ENCODE data around the gene L3MBTL4. TPM values are rescaled to one million over a fixed set of nuclear protein-coding genes. Genes with fewer than 3 reads are reported as not detected.

The L3MBTL4 gene
- total RNA-seq, 1 experiment from 2014 or later: not detected

GRCh38 chr18:6389005-6389404, 25.7 kb downstream of the L3MBTL4 start:
- POLR2A ChIA-PET: no interaction called here
- H2AFZ ChIP-seq (ENCODE audit: low read depth, low read length, poor library complexity, severe bottlenecking): no peak overlapping the region
- ATAC-seq: no peak
- no peaks in the 10 kb centered on the region for H3K79me2 ChIP-seq (ENCODE audit: insufficient read depth, low read length)
- no peaks in the 10 kb centered on the region for H3K36me3 ChIP-seq (ENCODE audit: control insufficient read depth in 1 of 2, insufficient read depth in 2 of 2, low read length in 2 of 2)
- H3K4me2 ChIP-seq (ENCODE audit: low read length): no peak overlapping the region
- H4K20me1 ChIP-seq (ENCODE audit: insufficient read depth): no peaks in the 10 kb centered on the region
- RAD21 ChIA-PET (ENCODE audit: low non-redundant PET in 1 of 2, low total read pairs in 2 of 2, uncharacterized antibody in 2 of 2, unreplicated experiment in 2 of 2): no interaction called here
- no peaks in the 10 kb centered on the region for H3K27me3 ChIP-seq (ENCODE audit: insufficient read depth, low read length)
- no TSS peak for BruUV-seq (replicated peaks)
- TF ChIP-seq EZH2phosphoT487 (IDR thresholded peaks at IDR 0.05; ENCODE audit: borderline replicate concordance) (no peak), REST (IDR thresholded peaks at IDR 0.05; ENCODE audit: low read depth) (no peak), ATF3 (IDR thresholded peaks at IDR 0.05) (no peak), RAD21 (IDR thresholded peaks at IDR 0.05; ENCODE audit: low read depth) (no peak)
- H3K9ac ChIP-seq (ENCODE audit: low read length): no peak overlapping the region
- no peaks in the 10 kb centered on the region for H3K9me2 ChIP-seq (ENCODE audit: insufficient read depth)
- peaks cover 17 to 22% of the 10 kb centered on the region in 2 experiments; a peak in 3 of 4 replicates for H3K9me3 ChIP-seq (ENCODE audit: control insufficient read depth in 1 of 2, insufficient read depth in 1 of 2, low read depth in 1 of 2, low read length in 2 of 2)
- DNase-seq (ENCODE audit: low read depth, low spot score): no peak
- H3K4me3 ChIP-seq (replicated peaks in 1 of 2; ENCODE audit: low read depth in 1 of 2, low read length in 2 of 2): no peak overlapping the region
- H3K4me1 ChIP-seq (ENCODE audit: control insufficient read depth in 1 of 2, insufficient read depth in 2 of 2, low read length in 2 of 2): no peaks in the 10 kb centered on the region
- CTCF ChIA-PET: no interaction called here
- H3K27ac ChIP-seq (ENCODE audit: low read depth, low read length): no peak overlapping the region
- intact Hi-C loops (cut with micrococcal nuclease): no loop called here

- Histone ChIP-seq H3K27me3 (ENCODE audit: insufficient read depth, low read length) (no peaks in the 10 kb centered on the region), H3K4me3 (replicated peaks in 1 of 2; ENCODE audit: low read depth in 1 of 2, low read length in 2 of 2) (no peak overlapping the region), H3K36me3 (ENCODE audit: control insufficient read depth in 1 of 2, insufficient read depth in 2 of 2, low read length in 2 of 2) (no peaks in the 10 kb centered on the region), H3K4me1 (ENCODE audit: control insufficient read depth in 1 of 2, insufficient read depth in 2 of 2, low read length in 2 of 2) (no peaks in the 10 kb centered on the region), H3K79me2 (ENCODE audit: insufficient read depth, low read length) (no peaks in the 10 kb centered on the region), H4K20me1 (ENCODE audit: insufficient read depth) (no peaks in the 10 kb centered on the region), H3K9ac (ENCODE audit: low read length) (no peak overlapping the region), H2AFZ (ENCODE audit: low read depth, low read length, poor library complexity, severe bottlenecking) (no peak overlapping the region), H3K9me3 (ENCODE audit: control insufficient read depth in 1 of 2, insufficient read depth in 1 of 2, low read depth in 1 of 2, low read length in 2 of 2) (peaks cover 9 to 16% of the 10 kb centered on the region in 2 experiments; a peak in 2 of 4 replicates), H3K9me2 (ENCODE audit: insufficient read depth) (no peaks in the 10 kb centered on the region), H3K27ac (ENCODE audit: low read depth, low read length) (no peak overlapping the region), H3K4me2 (ENCODE audit: low read length) (no peak overlapping the region)
- RAD21 ChIA-PET (ENCODE audit: low non-redundant PET in 1 of 2, low total read pairs in 2 of 2, uncharacterized antibody in 2 of 2, unreplicated experiment in 2 of 2): no interaction called here
- CTCF ChIA-PET: no interaction called here
- intact Hi-C loops (cut with micrococcal nuclease): no loop called here
- ATAC-seq (no peak), DNase-seq (ENCODE audit: low read depth, low spot score) (no peak)
- BruUV-seq (replicated peaks): no TSS peak
- POLR2A ChIA-PET: no interaction called here
- no peak for TF ChIP-seq ELF1 (IDR thresholded peaks at IDR 0.05; ENCODE audit: borderline replicate concordance, low read depth)
- no peak for TF ChIP-seq SRF (IDR thresholded peaks at IDR 0.05; ENCODE audit: low read depth)
- TF ChIP-seq YY1 (IDR thresholded peaks at IDR 0.05; ENCODE audit: extremely low read depth, insufficient replicate concordance, low read depth, low read length): no peak
- no peak for TF ChIP-seq CEBPB (IDR thresholded peaks at IDR 0.05; ENCODE audit: low read depth)
- no peak for TF ChIP-seq EZH2phosphoT487 (IDR thresholded peaks at IDR 0.05; ENCODE audit: borderline replicate concordance)
- no peak for TF ChIP-seq TCF7L2 (IDR thresholded peaks at IDR 0.05; ENCODE audit: borderline replicate concordance, extremely low read depth, insufficient read depth, insufficient read length)
- no peak for TF ChIP-seq MAX (IDR thresholded peaks at IDR 0.05)
- TF ChIP-seq JUND (IDR thresholded peaks at IDR 0.05): no peak
- TF ChIP-seq EGR1 (IDR thresholded peaks at IDR 0.05; ENCODE audit: low read depth): no peak
- TF ChIP-seq POLR2AphosphoS5 (IDR thresholded peaks at IDR 0.05; ENCODE audit: low read depth, low read length): no peak
- TF ChIP-seq ZBTB33 (IDR thresholded peaks at IDR 0.05; ENCODE audit: extremely low read depth, insufficient replicate concordance, low read length): no peak
- TF ChIP-seq RAD21 (IDR thresholded peaks at IDR 0.05; ENCODE audit: low read depth): no peak
- TF ChIP-seq POLR2A (IDR thresholded peaks at IDR 0.05; ENCODE audit: borderline replicate concordance, extremely low read depth, insufficient read depth, insufficient read length): no peak
- TF ChIP-seq SIN3A (IDR thresholded peaks at IDR 0.05; ENCODE audit: low read depth): no peak
Observed at GRCh38 chr18:6382963-6383362, 31.7 kb downstream of the L3MBTL4 start.
